Loucy (cell line): ENCODE measurements around the gene PSAPL1.

ENCODE experiments used
- EZH2phosphoT487 ChIP-seq: fragments of 200-600 bp; IDR thresholded peaks from 2 replicates; pipeline ENCODE4 v1.6.1; 2018; ENCODE audit warnings: antibody characterized with exemption, mild to moderate bottlenecking, moderate library complexity, borderline replicate concordance
- TF ChIP-seq, protein P1 (sequence below): fragments of 200-600 bp; sonication (generic); conservative IDR thresholded peaks from 2 replicates; pipeline ENCODE4 v1.5.1; 2014; ENCODE audit warnings: mild to moderate bottlenecking, antibody characterized with exemption, low read length

DNA sequence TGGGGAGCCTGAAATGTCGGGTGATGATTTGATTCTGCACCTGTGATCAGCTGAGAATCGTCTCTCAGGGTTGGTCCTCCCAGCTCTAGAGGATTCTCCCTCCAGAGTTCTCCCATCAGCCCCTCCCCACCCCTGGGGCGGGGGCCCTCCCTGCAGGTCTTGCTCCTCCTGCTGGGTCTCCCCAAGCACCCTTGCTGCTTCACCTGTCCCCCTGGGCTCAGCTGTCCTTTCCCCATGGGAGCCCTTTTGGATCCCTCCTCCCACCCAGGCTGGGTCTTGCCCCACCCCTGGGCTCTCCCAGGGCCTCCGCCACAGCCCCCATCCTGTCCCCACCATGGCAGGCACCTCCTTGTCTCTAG is 22.2 kb downstream of the PSAPL1 start:
- TF ChIP-seq, protein P1, sequence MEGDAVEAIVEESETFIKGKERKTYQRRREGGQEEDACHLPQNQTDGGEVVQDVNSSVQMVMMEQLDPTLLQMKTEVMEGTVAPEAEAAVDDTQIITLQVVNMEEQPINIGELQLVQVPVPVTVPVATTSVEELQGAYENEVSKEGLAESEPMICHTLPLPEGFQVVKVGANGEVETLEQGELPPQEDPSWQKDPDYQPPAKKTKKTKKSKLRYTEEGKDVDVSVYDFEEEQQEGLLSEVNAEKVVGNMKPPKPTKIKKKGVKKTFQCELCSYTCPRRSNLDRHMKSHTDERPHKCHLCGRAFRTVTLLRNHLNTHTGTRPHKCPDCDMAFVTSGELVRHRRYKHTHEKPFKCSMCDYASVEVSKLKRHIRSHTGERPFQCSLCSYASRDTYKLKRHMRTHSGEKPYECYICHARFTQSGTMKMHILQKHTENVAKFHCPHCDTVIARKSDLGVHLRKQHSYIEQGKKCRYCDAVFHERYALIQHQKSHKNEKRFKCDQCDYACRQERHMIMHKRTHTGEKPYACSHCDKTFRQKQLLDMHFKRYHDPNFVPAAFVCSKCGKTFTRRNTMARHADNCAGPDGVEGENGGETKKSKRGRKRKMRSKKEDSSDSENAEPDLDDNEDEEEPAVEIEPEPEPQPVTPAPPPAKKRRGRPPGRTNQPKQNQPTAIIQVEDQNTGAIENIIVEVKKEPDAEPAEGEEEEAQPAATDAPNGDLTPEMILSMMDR, result no peak
- TF ChIP-seq EZH2phosphoT487, result no peak
